GM12878 (cell line): ENCODE data around the gene IPCEF1. TPM values are rescaled to one million over a fixed set of nuclear protein-coding genes. Genes with fewer than 3 reads are reported as not detected.

ENCODE experiments used
- BHLHE40 ChIP-seq, 2 experiments: fragments of 450-650 bp in 1 of 2; IDR thresholded peaks; 2 replicates each; pipeline ENCODE4 v1.6.1; 2011 to 2017; ENCODE audit warnings: low read depth in 2 of 2, borderline replicate concordance in 1 of 2, improper control_type of control experiment in 1 of 2, low read length in 1 of 2, mild to moderate bottlenecking in 1 of 2
- CREM ChIP-seq: IDR thresholded peaks from 2 replicates; pipeline ENCODE4 v1.6.1; 2014; ENCODE audit warnings: antibody characterized with exemption, low read depth
- FOXM1 ChIP-seq: IDR thresholded peaks from 2 replicates; pipeline ENCODE4 v1.6.1; 2012; ENCODE audit warnings: low read depth, mild to moderate bottlenecking, inconsistent platforms, low read length, moderate library complexity
- JUND ChIP-seq: IDR thresholded peaks from 2 replicates; pipeline ENCODE4 v1.6.1; 2012; ENCODE audit warnings: low read depth, mild to moderate bottlenecking, low read length, improper control_type of control experiment, moderate library complexity
- MEF2B ChIP-seq: fragments of 450-650 bp; IDR thresholded peaks from 2 replicates; pipeline ENCODE4 v1.6.1; 2018; ENCODE audit warnings: mild to moderate bottlenecking, moderate library complexity; ENCODE audit not compliant: partially characterized antibody, poor library complexity, severe bottlenecking
- MTA2 ChIP-seq: fragments of 450-650 bp; IDR thresholded peaks from 2 replicates; pipeline ENCODE4 v1.6.1; 2016; ENCODE audit warnings: low read depth, mild to moderate bottlenecking, moderate library complexity
- POU2F2 ChIP-seq: IDR thresholded peaks from 3 replicates; pipeline ENCODE4 v1.6.1; 2011; ENCODE audit warnings: low read depth, mild to moderate bottlenecking, low read length, borderline replicate concordance
- RCOR1 ChIP-seq: conservative IDR thresholded peaks from 2 replicates; pipeline ENCODE4 v1.6.1; 2012; ENCODE audit warnings: low read depth, low read length, improper control_type of control experiment
- RFX5 ChIP-seq: IDR thresholded peaks from 2 replicates; pipeline ENCODE4 v1.6.1; 2011; ENCODE audit warnings: low read depth, low read length, improper control_type of control experiment
- SIX5 ChIP-seq: IDR thresholded peaks from 2 replicates; pipeline ENCODE4 v1.6.1; 2011; ENCODE audit warnings: mild to moderate bottlenecking, low read depth, low read length, moderate library complexity; ENCODE audit not compliant: severe bottlenecking
- TCF7 ChIP-seq: IDR thresholded peaks from 2 replicates; pipeline ENCODE4 v1.6.1; 2014; ENCODE audit warnings: antibody characterized with exemption, borderline replicate concordance
- YY1 ChIP-seq: IDR thresholded peaks from 2 replicates; pipeline ENCODE4 v1.6.1; 2011; ENCODE audit warnings: low read depth, mild to moderate bottlenecking, low read length
- ZNF217 ChIP-seq: fragments of 450-650 bp; IDR thresholded peaks from 2 replicates; pipeline ENCODE4 v1.6.1; 2017; ENCODE audit warnings: antibody characterized with exemption, mild to moderate bottlenecking
- polyA plus RNA-seq, 11 experiments: library from polyadenylated mRNA; depleted of rRNA in 4 of 11; unstranded in 6 of 11; stranded (reverse) in 5 of 11; fragments of >200 nt; fragmentation: Nextera tagmentation in 4 of 11; fragmentation: Illumina TruSeq in 1 of 11; extraction: Ambion mirVana in 4 of 11; extraction: Trizol in 1 of 11; gene quantifications; 1 replicate in 1 of 11; 2 replicates in 10 of 11; pipeline versions ENCODE4 v1.2.1 to v1.2.3, GENCODE V29; 2011 to 2016; ENCODE audit warnings: inconsistent platforms in 2 of 11, missing spikeins in 2 of 11, low read depth in 1 of 11
- total RNA-seq, 4 experiments: library from RNA; depleted of rRNA in 3 of 4; stranded (reverse); fragments of >200 nt in 3 of 4; fragmentation: Illumina TruSeq in 1 of 4; extraction: Trizol in 1 of 4; gene quantifications; 2 replicates each; pipeline versions ENCODE4 v1.2.1 to v1.2.3, GENCODE V29; 2013 to 2021
- TF ChIP-seq, protein P1 (sequence below): IDR thresholded peaks from 2 replicates; pipeline ENCODE4 v1.6.1; 2012; ENCODE audit warnings: improper control_type of control experiment, low read depth, low read length; ENCODE audit not compliant: insufficient replicate concordance
- TF ChIP-seq, protein P2 (sequence below): IDR thresholded peaks from 2 replicates; pipeline ENCODE4 v1.6.1; 2011; ENCODE audit warnings: borderline replicate concordance, low read depth, mild to moderate bottlenecking, moderate library complexity, low read length; ENCODE audit not compliant: insufficient read depth, poor library complexity, severe bottlenecking
- TF ChIP-seq, protein P3 (sequence below): fragments of 450-650 bp; IDR thresholded peaks from 2 replicates; pipeline ENCODE4 v1.6.1; 2016; ENCODE audit warnings: mild to moderate bottlenecking, moderate library complexity, borderline replicate concordance
- TF ChIP-seq, protein P4 (sequence below): fragments of 450-650 bp; IDR thresholded peaks from 2 replicates; pipeline ENCODE4 v1.6.1; 2017; ENCODE audit warnings: mild to moderate bottlenecking

Gene IPCEF1
- total and polyA plus RNA-seq, 10 of the 15 experiments (the other 5 are each of a cell fraction or from before 2014, with no cell fraction given), result 1.3 to 137 (median 4.2) TPM

DNA sequence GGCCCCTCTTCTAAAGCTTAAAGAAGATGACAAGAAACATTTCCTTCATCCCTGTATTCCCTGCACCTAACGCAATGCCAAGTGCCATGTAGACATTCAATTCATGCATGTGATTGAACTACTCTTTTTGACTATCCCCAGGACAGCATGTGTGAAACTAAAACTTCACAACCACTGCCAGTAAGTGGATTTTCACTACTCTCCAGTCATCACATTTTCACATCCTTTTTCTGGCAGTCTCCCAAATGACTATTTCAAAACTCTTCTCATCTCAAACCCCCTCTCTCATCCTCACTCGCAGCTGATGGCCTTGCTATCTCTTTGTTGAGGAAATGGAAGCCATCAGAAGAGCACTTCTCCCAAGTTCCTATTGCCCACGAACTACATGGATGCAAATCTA is 194.9 kb downstream of the IPCEF1 start (continued):
- TF ChIP-seq, protein P1, sequence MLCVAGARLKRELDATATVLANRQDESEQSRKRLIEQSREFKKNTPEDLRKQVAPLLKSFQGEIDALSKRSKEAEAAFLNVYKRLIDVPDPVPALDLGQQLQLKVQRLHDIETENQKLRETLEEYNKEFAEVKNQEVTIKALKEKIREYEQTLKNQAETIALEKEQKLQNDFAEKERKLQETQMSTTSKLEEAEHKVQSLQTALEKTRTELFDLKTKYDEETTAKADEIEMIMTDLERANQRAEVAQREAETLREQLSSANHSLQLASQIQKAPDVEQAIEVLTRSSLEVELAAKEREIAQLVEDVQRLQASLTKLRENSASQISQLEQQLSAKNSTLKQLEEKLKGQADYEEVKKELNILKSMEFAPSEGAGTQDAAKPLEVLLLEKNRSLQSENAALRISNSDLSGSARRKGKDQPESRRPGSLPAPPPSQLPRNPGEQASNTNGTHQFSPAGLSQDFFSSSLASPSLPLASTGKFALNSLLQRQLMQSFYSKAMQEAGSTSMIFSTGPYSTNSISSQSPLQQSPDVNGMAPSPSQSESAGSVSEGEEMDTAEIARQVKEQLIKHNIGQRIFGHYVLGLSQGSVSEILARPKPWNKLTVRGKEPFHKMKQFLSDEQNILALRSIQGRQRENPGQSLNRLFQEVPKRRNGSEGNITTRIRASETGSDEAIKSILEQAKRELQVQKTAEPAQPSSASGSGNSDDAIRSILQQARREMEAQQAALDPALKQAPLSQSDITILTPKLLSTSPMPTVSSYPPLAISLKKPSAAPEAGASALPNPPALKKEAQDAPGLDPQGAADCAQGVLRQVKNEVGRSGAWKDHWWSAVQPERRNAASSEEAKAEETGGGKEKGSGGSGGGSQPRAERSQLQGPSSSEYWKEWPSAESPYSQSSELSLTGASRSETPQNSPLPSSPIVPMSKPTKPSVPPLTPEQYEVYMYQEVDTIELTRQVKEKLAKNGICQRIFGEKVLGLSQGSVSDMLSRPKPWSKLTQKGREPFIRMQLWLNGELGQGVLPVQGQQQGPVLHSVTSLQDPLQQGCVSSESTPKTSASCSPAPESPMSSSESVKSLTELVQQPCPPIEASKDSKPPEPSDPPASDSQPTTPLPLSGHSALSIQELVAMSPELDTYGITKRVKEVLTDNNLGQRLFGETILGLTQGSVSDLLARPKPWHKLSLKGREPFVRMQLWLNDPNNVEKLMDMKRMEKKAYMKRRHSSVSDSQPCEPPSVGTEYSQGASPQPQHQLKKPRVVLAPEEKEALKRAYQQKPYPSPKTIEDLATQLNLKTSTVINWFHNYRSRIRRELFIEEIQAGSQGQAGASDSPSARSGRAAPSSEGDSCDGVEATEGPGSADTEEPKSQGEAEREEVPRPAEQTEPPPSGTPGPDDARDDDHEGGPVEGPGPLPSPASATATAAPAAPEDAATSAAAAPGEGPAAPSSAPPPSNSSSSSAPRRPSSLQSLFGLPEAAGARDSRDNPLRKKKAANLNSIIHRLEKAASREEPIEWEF, result no peak
- TF ChIP-seq BHLHE40 (IDR thresholded peaks at IDR 0.05; ENCODE audit: borderline replicate concordance in 1 of 2, low read depth in 2 of 2, low read length in 1 of 2), result peak; percentile 17 to 40; a peak in 1 of 4 replicates
- TF ChIP-seq TCF7, result no peak
- 0 out of 2 replicates have a peak, but pooled peaks have one; percentile 33 for TF ChIP-seq YY1
- peak; percentile 36 for TF ChIP-seq MEF2B
- no peak for TF ChIP-seq RCOR1
- TF ChIP-seq, protein P2, sequence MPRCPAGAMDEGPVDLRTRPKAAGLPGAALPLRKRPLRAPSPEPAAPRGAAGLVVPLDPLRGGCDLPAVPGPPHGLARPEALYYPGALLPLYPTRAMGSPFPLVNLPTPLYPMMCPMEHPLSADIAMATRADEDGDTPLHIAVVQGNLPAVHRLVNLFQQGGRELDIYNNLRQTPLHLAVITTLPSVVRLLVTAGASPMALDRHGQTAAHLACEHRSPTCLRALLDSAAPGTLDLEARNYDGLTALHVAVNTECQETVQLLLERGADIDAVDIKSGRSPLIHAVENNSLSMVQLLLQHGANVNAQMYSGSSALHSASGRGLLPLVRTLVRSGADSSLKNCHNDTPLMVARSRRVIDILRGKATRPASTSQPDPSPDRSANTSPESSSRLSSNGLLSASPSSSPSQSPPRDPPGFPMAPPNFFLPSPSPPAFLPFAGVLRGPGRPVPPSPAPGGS, result no peak
- TF ChIP-seq FOXM1, result no peak
- TF ChIP-seq CREM, result no peak
- TF ChIP-seq SIX5, result no peak
- no peak for TF ChIP-seq JUND
- TF ChIP-seq, protein P3, sequence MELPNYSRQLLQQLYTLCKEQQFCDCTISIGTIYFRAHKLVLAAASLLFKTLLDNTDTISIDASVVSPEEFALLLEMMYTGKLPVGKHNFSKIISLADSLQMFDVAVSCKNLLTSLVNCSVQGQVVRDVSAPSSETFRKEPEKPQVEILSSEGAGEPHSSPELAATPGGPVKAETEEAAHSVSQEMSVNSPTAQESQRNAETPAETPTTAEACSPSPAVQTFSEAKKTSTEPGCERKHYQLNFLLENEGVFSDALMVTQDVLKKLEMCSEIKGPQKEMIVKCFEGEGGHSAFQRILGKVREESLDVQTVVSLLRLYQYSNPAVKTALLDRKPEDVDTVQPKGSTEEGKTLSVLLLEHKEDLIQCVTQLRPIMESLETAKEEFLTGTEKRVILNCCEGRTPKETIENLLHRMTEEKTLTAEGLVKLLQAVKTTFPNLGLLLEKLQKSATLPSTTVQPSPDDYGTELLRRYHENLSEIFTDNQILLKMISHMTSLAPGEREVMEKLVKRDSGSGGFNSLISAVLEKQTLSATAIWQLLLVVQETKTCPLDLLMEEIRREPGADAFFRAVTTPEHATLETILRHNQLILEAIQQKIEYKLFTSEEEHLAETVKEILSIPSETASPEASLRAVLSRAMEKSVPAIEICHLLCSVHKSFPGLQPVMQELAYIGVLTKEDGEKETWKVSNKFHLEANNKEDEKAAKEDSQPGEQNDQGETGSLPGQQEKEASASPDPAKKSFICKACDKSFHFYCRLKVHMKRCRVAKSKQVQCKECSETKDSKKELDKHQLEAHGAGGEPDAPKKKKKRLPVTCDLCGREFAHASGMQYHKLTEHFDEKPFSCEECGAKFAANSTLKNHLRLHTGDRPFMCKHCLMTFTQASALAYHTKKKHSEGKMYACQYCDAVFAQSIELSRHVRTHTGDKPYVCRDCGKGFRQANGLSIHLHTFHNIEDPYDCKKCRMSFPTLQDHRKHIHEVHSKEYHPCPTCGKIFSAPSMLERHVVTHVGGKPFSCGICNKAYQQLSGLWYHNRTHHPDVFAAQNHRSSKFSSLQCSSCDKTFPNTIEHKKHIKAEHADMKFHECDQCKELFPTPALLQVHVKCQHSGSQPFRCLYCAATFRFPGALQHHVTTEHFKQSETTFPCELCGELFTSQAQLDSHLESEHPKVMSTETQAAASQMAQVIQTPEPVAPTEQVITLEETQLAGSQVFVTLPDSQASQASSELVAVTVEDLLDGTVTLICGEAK, result no peak
- TF ChIP-seq MTA2, result peak; percentile 75
- no peak for TF ChIP-seq RFX5
- TF ChIP-seq, protein P4, sequence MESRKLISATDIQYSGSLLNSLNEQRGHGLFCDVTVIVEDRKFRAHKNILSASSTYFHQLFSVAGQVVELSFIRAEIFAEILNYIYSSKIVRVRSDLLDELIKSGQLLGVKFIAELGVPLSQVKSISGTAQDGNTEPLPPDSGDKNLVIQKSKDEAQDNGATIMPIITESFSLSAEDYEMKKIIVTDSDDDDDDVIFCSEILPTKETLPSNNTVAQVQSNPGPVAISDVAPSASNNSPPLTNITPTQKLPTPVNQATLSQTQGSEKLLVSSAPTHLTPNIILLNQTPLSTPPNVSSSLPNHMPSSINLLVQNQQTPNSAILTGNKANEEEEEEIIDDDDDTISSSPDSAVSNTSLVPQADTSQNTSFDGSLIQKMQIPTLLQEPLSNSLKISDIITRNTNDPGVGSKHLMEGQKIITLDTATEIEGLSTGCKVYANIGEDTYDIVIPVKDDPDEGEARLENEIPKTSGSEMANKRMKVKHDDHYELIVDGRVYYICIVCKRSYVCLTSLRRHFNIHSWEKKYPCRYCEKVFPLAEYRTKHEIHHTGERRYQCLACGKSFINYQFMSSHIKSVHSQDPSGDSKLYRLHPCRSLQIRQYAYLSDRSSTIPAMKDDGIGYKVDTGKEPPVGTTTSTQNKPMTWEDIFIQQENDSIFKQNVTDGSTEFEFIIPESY, result no peak
- no peak for TF ChIP-seq POU2F2
- no peak for TF ChIP-seq ZNF217
